ENCODE data around the gene LBHD1. TPM values are rescaled to one million over a fixed set of nuclear protein-coding genes. Genes with fewer than 3 reads are reported as not detected.
"Not testable (repeated sequence)": the region's sequence is repeated elsewhere in the genome, so short reads cannot be mapped to it uniquely, and the experiment has no call there.

The LBHD1 gene
- total and polyA plus RNA-seq, 9 donors: 2.8 to 8.2 (median 6.2) TPM

DNA sequence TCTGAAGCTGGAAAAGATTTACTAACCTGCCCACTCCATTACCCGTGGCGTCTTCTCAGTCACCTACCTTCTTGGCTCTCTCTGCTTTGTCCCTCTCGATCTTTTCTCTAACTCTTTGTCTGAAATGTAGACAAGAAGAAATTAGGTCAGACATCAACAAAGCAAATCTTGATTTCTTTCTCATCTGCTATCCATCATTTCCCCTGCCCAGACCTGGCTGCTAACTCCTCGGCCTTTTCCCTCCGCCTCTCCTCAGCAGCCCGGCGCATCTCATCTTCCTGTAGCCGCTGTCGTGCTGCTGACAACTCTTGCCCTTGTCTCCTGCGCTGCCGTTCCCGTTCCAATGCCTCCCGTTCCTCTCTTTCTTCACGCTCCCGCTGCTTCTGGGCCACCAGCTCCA, 5.6 kb upstream of the LBHD1 start:
- no peak for DNase-seq
- H3K4me1 ChIP-seq (ENCODE audit: control insufficient read depth, insufficient read depth, low read length): peaks cover 23% of the 10 kb centered on the region
- H3K4me3 ChIP-seq (ENCODE audit: low read length): peak overlapping the region; percentile 96
- no peak overlapping the region for H3K27ac ChIP-seq (ENCODE audit: low read length)
- H3K27me3 ChIP-seq (ENCODE audit: control insufficient read depth, insufficient read depth, low read length): no peaks in the 10 kb centered on the region
- H3K9me3 ChIP-seq (replicated peaks; ENCODE audit: control insufficient read depth, low read depth, low read length): no peaks in the 10 kb centered on the region
- 78% methylated on average over 11 of the region's 15 CpGs for WGBS (ENCODE audit: insufficient coverage)
- H3K36me3 ChIP-seq (ENCODE audit: control insufficient read depth, insufficient read depth, low read length): peaks cover 32% of the 10 kb centered on the region

GRCh38 chr11:62677156-62677555, 5.1 kb upstream of the LBHD1 start:
- Histone ChIP-seq H3K36me3 (ENCODE audit: control insufficient read depth, insufficient read depth, low read length) (peaks cover 32% of the 10 kb centered on the region), H3K9me3 (replicated peaks; ENCODE audit: control insufficient read depth, low read depth, low read length) (no peaks in the 10 kb centered on the region), H3K4me1 (ENCODE audit: control insufficient read depth, insufficient read depth, low read length) (peaks cover 28% of the 10 kb centered on the region), H3K27me3 (ENCODE audit: control insufficient read depth, insufficient read depth, low read length) (no peaks in the 10 kb centered on the region), H3K27ac (ENCODE audit: low read length) (no peak overlapping the region), H3K4me3 (ENCODE audit: low read length) (no peak overlapping the region)
- 41% methylated on average over 2 of the region's 6 CpGs for WGBS (ENCODE audit: insufficient coverage)
- no peak for DNase-seq

DNA sequence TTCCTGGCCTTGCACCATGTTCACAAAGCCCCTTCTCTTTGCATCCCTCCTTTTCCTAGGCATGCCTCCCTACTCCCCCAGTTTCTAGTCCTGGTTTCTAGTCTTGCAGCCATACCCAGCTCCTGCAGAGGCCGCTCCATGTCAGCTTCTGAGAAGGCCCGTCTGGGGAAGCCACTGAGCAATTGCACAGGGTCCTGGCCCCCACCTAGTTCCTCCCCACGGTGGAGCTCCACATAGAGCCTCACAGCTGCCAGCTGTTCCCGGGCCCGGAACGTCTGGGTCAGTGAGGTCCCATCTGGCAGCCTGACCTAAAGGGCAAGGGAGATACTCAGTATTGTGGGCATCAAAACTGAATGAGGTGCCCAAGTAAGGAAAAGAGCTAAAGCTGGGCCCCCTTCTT, 4.6 kb upstream of the LBHD1 start:
- 65% methylated on average over 5 of the region's 6 CpGs for WGBS (ENCODE audit: insufficient coverage)
- Histone ChIP-seq H3K9me3 (replicated peaks; ENCODE audit: control insufficient read depth, low read depth, low read length) (no peaks in the 10 kb centered on the region), H3K27me3 (ENCODE audit: control insufficient read depth, insufficient read depth, low read length) (no peaks in the 10 kb centered on the region), H3K27ac (ENCODE audit: low read length) (no peak overlapping the region), H3K4me3 (ENCODE audit: low read length) (no peak overlapping the region), H3K36me3 (ENCODE audit: control insufficient read depth, insufficient read depth, low read length) (peaks cover 32% of the 10 kb centered on the region), H3K4me1 (ENCODE audit: control insufficient read depth, insufficient read depth, low read length) (peaks cover 29% of the 10 kb centered on the region)
- DNase-seq: no peak

GRCh38 chr11:62675415-62675814, 3.3 kb upstream of the LBHD1 start:
- not testable (repeated sequence) for H3K27ac ChIP-seq (ENCODE audit: low read length); H3K27me3 ChIP-seq (ENCODE audit: control insufficient read depth, insufficient read depth, low read length); H3K4me3 ChIP-seq (ENCODE audit: low read length); DNase-seq; H3K9me3 ChIP-seq (replicated peaks; ENCODE audit: control insufficient read depth, low read depth, low read length)
- WGBS (ENCODE audit: insufficient coverage): 87% methylated on average over 3 of the region's 10 CpGs
- Histone ChIP-seq H3K4me1 (ENCODE audit: control insufficient read depth, insufficient read depth, low read length) (peaks cover 27% of the 10 kb centered on the region), H3K36me3 (ENCODE audit: control insufficient read depth, insufficient read depth, low read length) (peaks cover 32% of the 10 kb centered on the region)

- DNase-seq: no peak
- Histone ChIP-seq H3K27me3 (ENCODE audit: control insufficient read depth, insufficient read depth, low read length) (no peaks in the 10 kb centered on the region), H3K4me1 (ENCODE audit: control insufficient read depth, insufficient read depth, low read length) (peaks cover 30% of the 10 kb centered on the region), H3K4me3 (ENCODE audit: low read length) (no peak overlapping the region), H3K9me3 (replicated peaks; ENCODE audit: control insufficient read depth, low read depth, low read length) (no peaks in the 10 kb centered on the region), H3K27ac (ENCODE audit: low read length) (no peak overlapping the region), H3K36me3 (ENCODE audit: control insufficient read depth, insufficient read depth, low read length) (peaks cover 32% of the 10 kb centered on the region)
- no CpG with 5 or more reads among the region's 2 CpGs for WGBS (ENCODE audit: insufficient coverage)
Observed at GRCh38 chr11:62673196-62673525, 1.1 kb upstream of the LBHD1 start.

DNA sequence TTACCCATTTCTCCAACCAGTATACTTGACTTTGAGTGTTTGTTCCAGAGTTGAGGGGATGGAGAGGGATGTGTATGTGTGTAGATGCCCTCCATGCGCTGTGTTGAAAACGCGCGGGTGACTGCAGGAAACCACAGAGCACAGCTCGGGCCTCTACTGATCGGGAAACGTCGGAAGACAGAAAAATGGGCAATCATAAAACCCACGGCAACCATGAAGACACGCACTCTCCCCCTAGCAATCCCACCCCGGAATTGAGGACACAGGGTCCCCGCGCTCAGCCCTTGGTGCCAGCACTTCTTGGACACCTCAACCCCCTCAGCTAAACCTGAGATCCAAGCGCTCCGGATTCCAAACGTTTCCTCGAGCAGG, 845 bp downstream of the LBHD1 start:
- H3K9me3 ChIP-seq (replicated peaks; ENCODE audit: control insufficient read depth, low read depth, low read length): no peaks in the 10 kb centered on the region
- H3K27ac ChIP-seq (ENCODE audit: low read length): peak overlapping the region; percentile 96
- H3K4me3 ChIP-seq (ENCODE audit: low read length): peak overlapping the region; percentile 77
- 0% methylated on average over 8 of the region's 17 CpGs for WGBS (ENCODE audit: insufficient coverage)
- no peaks in the 10 kb centered on the region for H3K27me3 ChIP-seq (ENCODE audit: control insufficient read depth, insufficient read depth, low read length)
- peaks cover 35% of the 10 kb centered on the region for H3K4me1 ChIP-seq (ENCODE audit: control insufficient read depth, insufficient read depth, low read length)
- H3K36me3 ChIP-seq (ENCODE audit: control insufficient read depth, insufficient read depth, low read length): peaks cover 30% of the 10 kb centered on the region
- no peak for DNase-seq

GRCh38 chr11:62669420-62670161, 2.5 kb downstream of the LBHD1 start:
- Histone ChIP-seq H3K27me3 (ENCODE audit: control insufficient read depth, insufficient read depth, low read length) (no peaks in the 10 kb centered on the region), H3K36me3 (ENCODE audit: control insufficient read depth, insufficient read depth, low read length) (peaks cover 29% of the 10 kb centered on the region), H3K27ac (ENCODE audit: low read length) (no peak overlapping the region), H3K4me1 (ENCODE audit: control insufficient read depth, insufficient read depth, low read length) (peaks cover 39% of the 10 kb centered on the region), H3K9me3 (replicated peaks; ENCODE audit: control insufficient read depth, low read depth, low read length) (no peaks in the 10 kb centered on the region), H3K4me3 (ENCODE audit: low read length) (no peak overlapping the region)
- DNase-seq: no peak
- WGBS (ENCODE audit: insufficient coverage): 78% methylated on average over 1 of the region's 4 CpGs

- no peak overlapping the region for H3K4me3 ChIP-seq (ENCODE audit: low read length)
- H3K27me3 ChIP-seq (ENCODE audit: control insufficient read depth, insufficient read depth, low read length): no peaks in the 10 kb centered on the region
- H3K27ac ChIP-seq (ENCODE audit: low read length): no peak overlapping the region
- peaks cover 32% of the 10 kb centered on the region for H3K4me1 ChIP-seq (ENCODE audit: control insufficient read depth, insufficient read depth, low read length)
- H3K9me3 ChIP-seq (replicated peaks; ENCODE audit: control insufficient read depth, low read depth, low read length): no peaks in the 10 kb centered on the region
- no peak for DNase-seq
- no CpG with 5 or more reads among the region's 2 CpGs for whole genome bisulfite sequencing (ENCODE audit: insufficient coverage)
- H3K36me3 ChIP-seq (ENCODE audit: control insufficient read depth, insufficient read depth, low read length): peaks cover 23% of the 10 kb centered on the region
Observed at GRCh38 chr11:62667460-62667859, 4.6 kb downstream of the LBHD1 start.

DNA sequence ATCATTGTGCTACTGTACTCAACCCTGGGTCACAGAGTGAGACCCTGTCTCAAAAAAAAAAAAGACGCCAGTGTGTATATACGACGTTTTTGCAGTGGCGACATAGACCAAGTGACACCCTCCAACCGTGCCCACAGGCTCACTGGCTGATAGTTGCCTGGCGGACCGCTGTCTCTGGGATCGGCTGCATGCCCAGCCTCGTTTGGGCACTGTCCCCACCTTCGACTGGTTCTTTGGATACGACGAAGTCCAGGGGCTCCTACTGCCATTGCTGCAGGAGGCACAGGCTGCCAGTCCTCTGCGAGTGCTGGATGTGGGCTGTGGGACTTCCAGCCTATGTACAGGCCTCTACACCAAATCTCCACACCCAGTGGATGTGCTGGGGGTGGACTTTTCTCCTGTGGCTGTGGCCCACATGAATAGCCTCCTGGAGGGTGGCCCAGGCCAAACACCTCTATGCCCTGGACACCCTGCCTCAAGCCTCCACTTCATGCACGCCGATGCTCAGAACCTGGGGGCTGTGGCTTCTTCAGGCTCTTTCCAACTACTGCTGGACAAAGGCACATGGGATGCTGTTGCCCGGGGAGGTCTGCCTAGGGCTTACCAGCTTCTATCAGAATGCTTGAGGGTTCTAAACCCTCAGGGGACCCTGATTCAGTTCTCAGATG, 5.7 kb downstream of the LBHD1 start:
- peak overlapping the region; percentile 97 for H3K27ac ChIP-seq (ENCODE audit: low read length)
- no peaks in the 10 kb centered on the region for H3K27me3 ChIP-seq (ENCODE audit: control insufficient read depth, insufficient read depth, low read length)
- peak overlapping the region; percentile 95 for H3K4me3 ChIP-seq (ENCODE audit: low read length)
- peaks cover 28% of the 10 kb centered on the region for H3K4me1 ChIP-seq (ENCODE audit: control insufficient read depth, insufficient read depth, low read length)
- H3K36me3 ChIP-seq (ENCODE audit: control insufficient read depth, insufficient read depth, low read length): peaks cover 28% of the 10 kb centered on the region
- DNase-seq: no peak
- H3K9me3 ChIP-seq (replicated peaks; ENCODE audit: control insufficient read depth, low read depth, low read length): no peaks in the 10 kb centered on the region
- 48% methylated on average over 8 of the region's 16 CpGs for WGBS (ENCODE audit: insufficient coverage)

GRCh38 chr11:62665599-62666258, 6.3 kb downstream of the LBHD1 start:
- no peak for DNase-seq
- no peaks in the 10 kb centered on the region for H3K9me3 ChIP-seq (replicated peaks; ENCODE audit: control insufficient read depth, low read depth, low read length)
- H3K4me1 ChIP-seq (ENCODE audit: control insufficient read depth, insufficient read depth, low read length): peaks cover 25% of the 10 kb centered on the region
- WGBS (ENCODE audit: insufficient coverage): 2% methylated on average over 37 of the region's 39 CpGs
- H3K36me3 ChIP-seq (ENCODE audit: control insufficient read depth, insufficient read depth, low read length): peaks cover 28% of the 10 kb centered on the region
- H3K27me3 ChIP-seq (ENCODE audit: control insufficient read depth, insufficient read depth, low read length): no peaks in the 10 kb centered on the region
- H3K27ac ChIP-seq (ENCODE audit: low read length): peak overlapping the region; percentile 97
- peak overlapping the region; percentile 95 for H3K4me3 ChIP-seq (ENCODE audit: low read length)
